ENCODE measurements around the gene CCDC17.

CCDC17 gene

GRCh38 chr1:45574105-45574626, 49.7 kb downstream of the CCDC17 start:
- no peak for DNase-seq

DNA sequence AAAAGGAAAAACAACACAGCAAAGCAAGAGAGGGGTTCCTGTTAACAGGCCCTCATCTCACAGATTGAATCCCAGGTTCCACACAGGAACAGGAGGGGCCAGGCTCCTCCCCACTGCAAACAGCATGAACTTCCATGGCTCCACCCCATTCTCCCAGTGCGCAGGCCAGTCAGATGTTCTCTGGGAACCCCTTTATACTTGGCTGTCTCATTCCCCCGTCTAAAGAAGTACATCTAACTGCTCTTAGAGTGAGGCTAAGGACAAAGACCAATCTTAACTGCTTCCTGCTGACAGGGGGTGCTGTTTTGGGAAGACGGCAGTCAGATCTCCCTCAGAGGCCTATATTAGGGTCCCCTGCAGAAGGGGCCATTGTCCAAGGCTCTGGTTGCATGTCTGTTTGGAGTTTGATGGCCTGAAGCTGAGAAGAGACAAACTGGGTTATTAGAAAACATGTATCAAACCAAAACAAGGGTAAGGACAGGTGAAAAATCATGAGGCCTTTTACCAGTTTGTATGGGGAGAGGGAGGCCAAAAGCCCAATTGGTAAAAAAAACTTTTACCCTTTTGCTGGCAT, 50.5 kb downstream of the CCDC17 start:
- DNase-seq, result no peak

GRCh38 chr1:45570631-45571030, 53.2 kb downstream of the CCDC17 start:
- DNase-seq, result no peak

Data from NK-92 treated with Interleukin-12 subunit alpha and Interleukin-12 subunit beta, amount 100 ng/mL, for 24 hours (cell line).